OCI-LY1 (cell line): ENCODE results near the gene MAZ.

Experiments used
- CTCF ChIP-seq: fragments of 200-600 bp; sonication (generic), shearing (Covaris generic); IDR thresholded peaks from 2 replicates; pipeline ENCODE4 v1.5.1; 2017; ENCODE audit warnings: mild to moderate bottlenecking, antibody characterized with exemption, low read length, moderate library complexity, mixed read lengths
- EZH2 ChIP-seq: fragments of 200-600 bp; sonication (generic), shearing (Covaris generic); IDR thresholded peaks from 2 replicates; pipeline ENCODE4 v1.8.0; 2017; ENCODE audit warnings: borderline replicate concordance, mixed run types, mild to moderate bottlenecking, antibody characterized with exemption, low read length, moderate library complexity, mixed read lengths

DNA sequence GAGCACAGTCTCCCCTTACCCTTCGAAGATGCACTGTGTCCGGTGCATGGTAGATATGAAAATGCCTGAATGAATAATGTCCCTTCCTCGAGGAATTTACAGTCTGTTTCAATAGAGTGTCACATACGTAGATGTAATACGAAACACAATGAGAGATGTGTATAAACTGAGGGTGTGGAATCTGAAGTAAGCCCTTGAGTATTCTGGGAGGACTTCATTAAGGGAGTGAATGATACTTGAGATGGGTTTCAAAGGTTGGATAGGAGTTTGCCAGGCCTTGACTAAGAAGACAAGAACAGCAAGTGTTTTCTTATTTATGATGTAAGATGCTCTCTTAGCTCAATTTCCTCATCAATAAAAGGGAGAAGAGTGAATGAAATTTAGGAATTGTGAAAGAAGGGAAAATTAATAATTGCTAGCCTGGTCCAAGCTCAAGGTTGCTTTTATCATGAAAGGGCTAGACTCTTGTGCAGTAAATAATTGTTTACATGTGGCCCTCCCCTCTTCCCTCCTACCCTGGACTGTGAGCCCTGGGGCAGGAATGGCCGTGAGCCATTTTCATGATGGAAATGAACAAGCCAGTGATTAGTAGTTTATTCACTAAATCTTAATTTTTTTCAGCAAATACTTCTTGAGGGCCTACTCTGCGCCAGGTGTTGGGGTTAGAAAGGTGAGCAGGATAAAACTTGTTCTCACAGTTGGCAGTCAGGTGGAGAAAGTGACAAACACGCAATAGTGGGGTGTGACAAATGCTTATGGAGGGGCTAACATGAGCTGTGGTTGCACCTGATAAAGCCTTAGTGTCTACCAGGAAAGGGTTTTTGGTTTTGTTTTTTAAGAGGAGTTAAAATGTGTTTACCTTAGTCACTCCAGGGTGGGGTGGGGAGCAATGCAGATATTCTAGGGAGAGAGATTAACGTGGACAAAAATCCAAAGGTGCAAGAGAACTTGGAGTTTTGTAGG is 14.2 kb upstream of the MAZ start:
- TF ChIP-seq EZH2 (no peak), CTCF (no peak)
